Epithelial cell of esophagus (primary cell): Measurements from ENCODE around the gene TMEM63C.
A peak's percentile ranks its signal among the peaks of the same experiment; 100 is the strongest.
"Not testable (repeated sequence)": the region's sequence is repeated elsewhere in the genome, so short reads cannot be mapped to it uniquely, and the experiment has no call there.

Experiments
- DNase-seq: peaks from one replicate; pipeline ENCODE4 v3.0.0; 2010; ENCODE audit warnings: low read depth
- H3K4me3 ChIP-seq: 2 replicates; pipeline ENCODE4 v1.5.1; 2011; ENCODE audit warnings: mild to moderate bottlenecking, low read length, control low read depth
- TF ChIP-seq, protein P1 (sequence below): IDR thresholded peaks from 2 replicates; pipeline ENCODE4 v1.5.1; 2011; ENCODE audit warnings: low read depth, mild to moderate bottlenecking, low read length, control low read depth, inconsistent platforms; ENCODE audit not compliant: insufficient read depth; ENCODE audit errors: missing control alignments

The TMEM63C gene

DNA sequence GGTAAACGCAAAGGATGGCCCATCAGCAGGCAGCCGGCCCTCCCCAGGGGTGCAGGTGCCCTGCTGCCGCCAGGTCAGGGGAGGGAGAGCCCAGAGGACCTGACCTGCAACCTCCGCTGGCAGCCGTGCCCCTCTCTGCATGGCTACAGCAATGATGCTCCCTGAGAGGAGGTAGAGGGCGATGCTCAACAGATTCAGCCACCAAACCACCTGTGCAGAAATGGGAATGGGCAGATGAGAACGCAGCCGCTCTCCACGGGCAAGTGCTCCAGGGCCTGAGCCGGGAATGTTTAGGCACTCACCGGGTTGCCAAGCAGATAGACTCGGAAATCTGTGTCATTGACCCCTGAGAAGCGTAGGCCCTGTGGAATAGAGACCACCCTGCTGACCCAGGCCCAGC, 98.1 kb downstream of the TMEM63C start:
- TF ChIP-seq, protein P1, sequence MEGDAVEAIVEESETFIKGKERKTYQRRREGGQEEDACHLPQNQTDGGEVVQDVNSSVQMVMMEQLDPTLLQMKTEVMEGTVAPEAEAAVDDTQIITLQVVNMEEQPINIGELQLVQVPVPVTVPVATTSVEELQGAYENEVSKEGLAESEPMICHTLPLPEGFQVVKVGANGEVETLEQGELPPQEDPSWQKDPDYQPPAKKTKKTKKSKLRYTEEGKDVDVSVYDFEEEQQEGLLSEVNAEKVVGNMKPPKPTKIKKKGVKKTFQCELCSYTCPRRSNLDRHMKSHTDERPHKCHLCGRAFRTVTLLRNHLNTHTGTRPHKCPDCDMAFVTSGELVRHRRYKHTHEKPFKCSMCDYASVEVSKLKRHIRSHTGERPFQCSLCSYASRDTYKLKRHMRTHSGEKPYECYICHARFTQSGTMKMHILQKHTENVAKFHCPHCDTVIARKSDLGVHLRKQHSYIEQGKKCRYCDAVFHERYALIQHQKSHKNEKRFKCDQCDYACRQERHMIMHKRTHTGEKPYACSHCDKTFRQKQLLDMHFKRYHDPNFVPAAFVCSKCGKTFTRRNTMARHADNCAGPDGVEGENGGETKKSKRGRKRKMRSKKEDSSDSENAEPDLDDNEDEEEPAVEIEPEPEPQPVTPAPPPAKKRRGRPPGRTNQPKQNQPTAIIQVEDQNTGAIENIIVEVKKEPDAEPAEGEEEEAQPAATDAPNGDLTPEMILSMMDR: no peak
- DNase-seq: no peak
- no peak overlapping the region for H3K4me3 ChIP-seq

DNA sequence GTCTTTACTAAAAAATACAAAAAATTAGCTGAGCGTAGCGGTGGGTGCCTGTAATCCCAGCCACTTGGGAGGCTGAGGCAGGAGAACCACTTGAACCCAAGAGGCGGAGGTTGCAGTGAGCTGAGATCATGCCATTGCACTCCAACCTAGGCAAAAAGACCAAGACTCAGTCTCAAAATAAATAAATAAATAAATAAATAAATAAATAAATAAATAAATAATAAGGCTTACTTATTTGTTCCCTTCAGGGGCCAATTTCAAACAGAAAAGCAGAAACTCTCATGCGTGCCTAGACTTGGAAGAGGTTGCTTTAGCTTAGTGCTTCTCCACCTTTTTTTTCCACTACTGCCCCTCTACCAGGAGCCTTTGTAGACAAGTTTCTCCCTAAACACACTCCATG, 99.3 kb downstream of the TMEM63C start:
- DNase-seq, H3K4me3 ChIP-seq: not testable (repeated sequence)

DNA sequence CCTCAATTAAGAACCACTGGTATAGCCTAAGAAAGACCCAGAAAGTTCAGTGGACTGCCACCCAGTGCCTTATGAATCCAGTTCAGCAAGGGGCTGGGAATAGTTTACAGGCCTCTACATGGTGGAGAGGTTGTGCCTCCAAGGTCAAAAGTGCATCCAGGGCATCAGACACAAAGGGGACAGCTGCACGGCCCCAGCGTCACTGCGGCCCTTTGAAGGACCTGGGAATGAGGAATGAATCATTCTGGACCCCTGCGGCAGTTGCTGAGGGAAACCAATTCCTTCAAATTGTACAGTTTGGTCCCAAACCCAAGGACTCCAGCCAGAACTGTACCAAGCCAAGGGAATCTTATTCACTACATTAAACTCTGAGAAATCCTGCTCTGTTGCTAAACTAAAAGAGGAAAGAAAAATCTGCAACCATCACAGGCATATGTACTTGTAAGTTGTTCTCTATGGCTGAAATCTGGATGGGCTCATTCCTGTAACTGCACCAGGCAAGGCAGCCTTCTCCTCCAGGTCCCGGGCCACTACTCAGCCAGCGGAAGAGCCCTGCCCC, 100.3 kb downstream of the TMEM63C start:
- TF ChIP-seq, protein P1: no peak
- H3K4me3 ChIP-seq: no peak overlapping the region
- DNase-seq: no peak

DNA sequence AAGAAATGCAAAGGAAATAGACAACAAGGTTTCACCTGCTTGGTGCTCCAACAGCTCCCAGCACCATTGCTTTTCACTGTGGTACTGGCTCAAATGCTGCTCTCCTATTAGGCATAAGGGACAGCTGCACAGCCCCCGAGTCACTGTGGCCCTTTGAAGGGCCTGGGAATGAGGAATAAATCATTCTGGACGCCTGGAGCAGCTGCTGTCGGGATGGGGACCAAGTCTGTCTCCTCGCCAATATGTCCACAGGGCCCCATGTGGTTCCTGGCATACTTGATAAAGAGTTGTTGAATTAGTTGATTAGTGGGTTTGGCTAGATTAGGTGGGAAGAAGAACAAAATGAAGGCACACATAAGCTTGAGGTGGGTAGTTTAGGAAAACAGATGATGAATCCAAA, 102.5 kb downstream of the TMEM63C start:
- no peak for DNase-seq
- TF ChIP-seq, protein P1: no peak
- no peak overlapping the region for H3K4me3 ChIP-seq

DNA sequence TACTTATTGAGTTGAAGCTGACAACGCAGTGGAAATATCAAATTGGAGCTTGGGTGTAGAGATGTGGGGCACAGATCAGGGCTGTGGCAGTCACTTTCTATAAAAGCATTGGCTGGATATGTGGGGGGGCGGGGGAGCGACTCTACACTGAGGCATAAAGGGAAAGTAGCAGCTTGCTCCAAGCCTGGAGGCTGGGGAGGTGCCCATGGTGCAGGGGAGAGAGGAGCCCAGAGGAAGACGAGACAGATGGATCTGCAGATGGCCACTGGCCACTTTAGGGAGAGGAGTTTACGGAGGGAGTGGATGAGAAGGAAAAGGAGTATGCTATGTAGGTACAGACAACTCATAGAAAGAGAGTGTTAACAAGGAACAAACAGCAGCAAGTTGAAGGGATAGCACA, 102.9 kb downstream of the TMEM63C start:
- TF ChIP-seq, protein P1: no peak
- DNase-seq: no peak
- H3K4me3 ChIP-seq: no peak overlapping the region

DNA sequence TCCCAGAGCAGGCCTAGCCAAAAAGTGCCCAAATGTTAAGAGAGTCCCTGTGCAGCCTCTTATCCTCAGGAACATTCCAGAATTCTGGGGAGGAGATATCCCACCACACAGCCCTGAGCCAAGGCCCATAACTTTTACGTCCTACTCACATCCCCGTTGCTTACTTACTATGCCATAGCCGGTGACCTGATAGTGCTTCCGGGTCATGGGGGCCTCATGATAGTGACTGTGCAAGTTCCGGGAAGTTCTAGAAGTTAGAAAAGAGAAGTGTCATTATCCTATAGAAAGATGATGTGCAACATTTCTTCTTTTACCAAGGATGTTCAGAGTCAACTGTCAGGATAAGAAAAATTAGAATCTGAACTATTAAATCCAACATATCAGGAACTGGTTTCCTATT, 105.0 kb downstream of the TMEM63C start:
- no peak for DNase-seq
- TF ChIP-seq, protein P1: no peak
- H3K4me3 ChIP-seq: no peak overlapping the region

DNA sequence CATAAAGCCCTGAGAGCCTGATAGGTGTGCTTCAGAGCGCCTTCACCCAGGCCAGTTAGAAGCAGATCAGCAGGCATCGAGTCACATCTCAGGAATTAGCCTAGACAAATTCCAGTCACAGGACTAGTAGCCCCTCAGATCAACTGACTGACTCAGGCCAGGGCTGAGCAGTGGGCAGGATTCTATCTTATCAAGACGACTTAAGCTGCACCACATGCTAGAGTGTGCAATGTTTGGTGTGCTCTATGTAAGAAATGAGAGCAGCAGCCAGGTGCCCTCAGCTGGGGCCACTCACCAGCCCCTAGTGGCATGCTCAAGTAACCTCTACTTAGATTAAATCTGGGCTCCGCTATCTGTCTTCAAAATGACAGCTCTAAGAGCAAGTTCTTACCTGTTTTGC, 109.1 kb downstream of the TMEM63C start:
- TF ChIP-seq, protein P1: no peak
- peak; percentile 34 for DNase-seq

DNA sequence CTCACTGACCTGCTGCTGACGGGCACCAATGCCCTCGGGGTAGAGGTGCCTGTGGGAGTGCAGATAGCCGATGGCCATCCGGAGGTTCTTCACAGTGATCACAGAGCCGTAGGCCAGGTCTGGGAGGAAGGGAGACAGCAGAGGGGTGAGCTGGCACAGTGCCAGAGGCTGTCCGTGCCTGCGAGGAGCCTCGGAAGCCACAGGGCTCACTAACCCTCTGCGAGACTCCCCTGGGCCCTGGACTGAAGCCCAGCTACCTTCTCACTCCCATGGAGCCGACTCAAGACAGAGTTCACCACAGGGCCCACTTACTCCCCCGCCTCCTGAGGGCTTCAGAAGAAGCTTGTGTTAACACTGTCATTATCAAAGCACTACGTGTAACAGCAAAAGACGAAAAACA, 114.6 kb downstream of the TMEM63C start:
- TF ChIP-seq, protein P1: no peak
- no peak overlapping the region for H3K4me3 ChIP-seq
- no peak for DNase-seq

More for the DNA sequence above, 109.1 kb downstream of the TMEM63C start:
- H3K4me3 ChIP-seq: no peak overlapping the region
